ENCODE results near the gene KPNA2.
"Not testable (repeated sequence)": the region's sequence is repeated elsewhere in the genome, so short reads cannot be mapped to it uniquely, and the experiment has no call there.

Gene KPNA2

DNA sequence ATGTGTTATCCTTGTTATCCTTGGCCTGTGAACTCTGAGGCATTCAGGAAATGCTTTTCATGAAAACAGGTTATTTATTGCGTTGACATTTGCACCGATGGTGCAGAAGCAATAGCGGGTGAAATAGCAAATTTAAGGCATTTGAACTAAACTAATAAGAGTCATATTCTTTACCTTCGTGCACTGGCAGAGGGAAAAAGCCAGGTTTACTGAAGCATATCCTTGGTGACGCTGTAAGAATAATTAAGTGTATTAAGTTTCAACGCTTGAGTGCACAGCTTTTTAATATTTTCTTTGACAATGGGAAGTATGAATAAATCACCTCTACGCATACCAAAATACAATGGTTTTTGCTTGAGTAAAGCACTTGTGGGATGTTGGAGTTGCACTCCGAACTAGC lies 13.6 kb upstream of the KPNA2 start:
- Histone ChIP-seq H2BK15ac (ENCODE audit: low read length) (no peak overlapping the region), H3K4me3 (ENCODE audit: low read length in 2 of 2) (no peak overlapping the region), H3K79me1 (ENCODE audit: low read depth, low read length) (no peaks in the 10 kb centered on the region), H3K27ac (replicated peaks; ENCODE audit: low read length) (no peak overlapping the region), H2BK12ac (ENCODE audit: low read length) (no peak overlapping the region), H4K91ac (ENCODE audit: low read depth, low read length, poor library complexity) (no peak overlapping the region), H3K9me3 (replicated peaks in 1 of 2; ENCODE audit: control insufficient read depth in 2 of 2, insufficient read depth in 1 of 2, low read depth in 1 of 2, low read length in 2 of 2) (no peaks in the 10 kb centered on the region), H3K4me2 (ENCODE audit: insufficient read depth, low read length, poor library complexity, severe bottlenecking) (no peak overlapping the region), H2BK5ac (ENCODE audit: low read length) (no peak overlapping the region), H3K14ac (ENCODE audit: low read length) (no peak overlapping the region), H3K36me3 (replicated peaks in 1 of 2; ENCODE audit: control insufficient read depth in 2 of 2, insufficient read depth in 2 of 2, low read length in 2 of 2) (no peaks in the 10 kb centered on the region), H2AK5ac (ENCODE audit: low read depth, low read length) (no peak overlapping the region), H3K27me3 (ENCODE audit: control insufficient read depth in 3 of 3, insufficient read depth in 3 of 3, low read depth in 1 of 3, low read length in 3 of 3) (no peaks in the 10 kb centered on the region), H3K18ac (ENCODE audit: low read length) (no peak overlapping the region), H4K8ac (ENCODE audit: low read depth, low read length) (no peak overlapping the region), H3K4me1 (ENCODE audit: control insufficient read depth in 2 of 2, insufficient read depth in 1 of 2, low read depth in 1 of 2, low read length in 2 of 2) (no peaks in the 10 kb centered on the region), H3K9ac (ENCODE audit: low read depth, low read length, poor library complexity) (no peak overlapping the region), H2AFZ (ENCODE audit: low read length) (no peak overlapping the region), H3K23ac (ENCODE audit: low read depth, low read length, poor library complexity) (no peak overlapping the region), H3K4ac (ENCODE audit: low read length) (no peak overlapping the region), H2BK120ac (ENCODE audit: low read depth, low read length) (no peak overlapping the region)
- no CpG with 5 or more reads among the region's 8 CpGs for WGBS, 2 donors (ENCODE audit: extremely low coverage in 2 of 2, insufficient read length in 2 of 2, insufficient replicate concordance in 1 of 2)
- DNase-seq (ENCODE audit: low spot score) = no peak

DNA sequence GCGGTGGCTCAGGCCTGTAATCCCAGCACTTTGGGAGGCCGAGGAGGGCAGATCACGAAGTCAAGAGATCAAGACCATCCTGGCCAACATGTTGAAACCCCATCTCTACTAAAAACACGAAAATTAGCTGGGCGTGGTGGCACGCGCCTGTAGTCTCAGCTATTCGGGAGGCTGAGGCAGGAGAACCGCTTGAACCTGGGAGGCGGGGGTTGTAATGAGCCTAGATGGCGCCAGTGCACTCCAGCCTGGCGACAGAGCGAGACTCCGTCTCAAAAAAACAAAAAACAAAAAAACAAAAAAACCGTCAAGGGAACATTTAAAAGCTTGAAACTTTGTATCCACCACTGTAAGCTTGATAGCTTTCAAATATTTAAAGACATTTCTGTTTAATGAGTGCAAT lies 13.0 kb upstream of the KPNA2 start:
- not testable (repeated sequence) for H3K4ac ChIP-seq (ENCODE audit: low read length); H3K9me3 ChIP-seq (replicated peaks in 1 of 2; ENCODE audit: control insufficient read depth in 2 of 2, insufficient read depth in 1 of 2, low read depth in 1 of 2, low read length in 2 of 2); H2BK120ac ChIP-seq (ENCODE audit: low read depth, low read length); H3K4me1 ChIP-seq (ENCODE audit: control insufficient read depth in 2 of 2, insufficient read depth in 1 of 2, low read depth in 1 of 2, low read length in 2 of 2); H2BK5ac ChIP-seq (ENCODE audit: low read length); H3K27ac ChIP-seq (replicated peaks; ENCODE audit: low read length); H2AK5ac ChIP-seq (ENCODE audit: low read depth, low read length); H3K4me3 ChIP-seq (ENCODE audit: low read length in 2 of 2); H3K18ac ChIP-seq (ENCODE audit: low read length); H3K9ac ChIP-seq (ENCODE audit: low read depth, low read length, poor library complexity); H3K36me3 ChIP-seq (replicated peaks in 1 of 2; ENCODE audit: control insufficient read depth in 2 of 2, insufficient read depth in 2 of 2, low read length in 2 of 2); H3K23ac ChIP-seq (ENCODE audit: low read depth, low read length, poor library complexity); H2BK15ac ChIP-seq (ENCODE audit: low read length); H3K27me3 ChIP-seq (ENCODE audit: control insufficient read depth in 3 of 3, insufficient read depth in 3 of 3, low read depth in 1 of 3, low read length in 3 of 3); H4K8ac ChIP-seq (ENCODE audit: low read depth, low read length); H2AFZ ChIP-seq (ENCODE audit: low read length); H2BK12ac ChIP-seq (ENCODE audit: low read length); DNase-seq (ENCODE audit: low spot score); H4K91ac ChIP-seq (ENCODE audit: low read depth, low read length, poor library complexity); H3K4me2 ChIP-seq (ENCODE audit: insufficient read depth, low read length, poor library complexity, severe bottlenecking); H3K14ac ChIP-seq (ENCODE audit: low read length); H3K79me1 ChIP-seq (ENCODE audit: low read depth, low read length)
- no CpG with 5 or more reads among the region's 15 CpGs for WGBS, 2 donors (ENCODE audit: extremely low coverage in 2 of 2, insufficient read length in 2 of 2, insufficient replicate concordance in 1 of 2)

DNA sequence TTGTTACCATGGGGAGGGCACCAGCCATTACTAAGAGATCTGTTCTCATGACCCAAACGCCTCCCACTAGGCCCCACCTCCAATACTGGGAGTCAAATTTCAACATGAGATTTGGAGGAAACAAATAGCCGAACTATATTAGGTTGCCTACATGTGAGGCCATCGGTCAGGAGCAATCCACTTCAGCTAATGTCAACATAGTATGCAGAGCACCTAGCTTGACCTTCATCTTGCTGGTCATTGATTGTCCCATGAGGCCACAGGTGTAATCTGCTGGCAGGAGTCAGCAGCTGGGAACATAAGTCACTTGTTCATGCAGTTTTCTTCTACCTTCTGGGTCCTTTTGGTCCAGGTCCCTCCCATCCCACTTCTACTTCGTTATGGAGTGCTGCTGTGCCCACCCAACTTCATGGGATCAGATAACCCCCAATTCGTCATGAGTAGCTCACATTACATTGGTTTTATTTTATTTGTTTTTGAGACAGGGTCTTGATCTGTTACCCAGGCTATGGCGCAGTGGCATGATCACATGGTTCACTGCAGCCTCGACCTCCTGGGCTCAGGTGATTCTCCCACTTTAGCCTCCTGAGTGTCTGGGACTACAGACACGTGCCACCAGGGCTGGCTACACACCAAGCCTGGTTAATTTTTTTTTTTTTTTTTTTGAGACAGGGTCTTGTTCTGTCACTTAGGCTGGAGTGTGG lies 5.9 kb upstream of the KPNA2 start:
- WGBS, 2 donors (ENCODE audit: extremely low coverage in 2 of 2, insufficient read length in 2 of 2, insufficient replicate concordance in 1 of 2) = no CpG with 5 or more reads among the region's 8 CpGs

DNA sequence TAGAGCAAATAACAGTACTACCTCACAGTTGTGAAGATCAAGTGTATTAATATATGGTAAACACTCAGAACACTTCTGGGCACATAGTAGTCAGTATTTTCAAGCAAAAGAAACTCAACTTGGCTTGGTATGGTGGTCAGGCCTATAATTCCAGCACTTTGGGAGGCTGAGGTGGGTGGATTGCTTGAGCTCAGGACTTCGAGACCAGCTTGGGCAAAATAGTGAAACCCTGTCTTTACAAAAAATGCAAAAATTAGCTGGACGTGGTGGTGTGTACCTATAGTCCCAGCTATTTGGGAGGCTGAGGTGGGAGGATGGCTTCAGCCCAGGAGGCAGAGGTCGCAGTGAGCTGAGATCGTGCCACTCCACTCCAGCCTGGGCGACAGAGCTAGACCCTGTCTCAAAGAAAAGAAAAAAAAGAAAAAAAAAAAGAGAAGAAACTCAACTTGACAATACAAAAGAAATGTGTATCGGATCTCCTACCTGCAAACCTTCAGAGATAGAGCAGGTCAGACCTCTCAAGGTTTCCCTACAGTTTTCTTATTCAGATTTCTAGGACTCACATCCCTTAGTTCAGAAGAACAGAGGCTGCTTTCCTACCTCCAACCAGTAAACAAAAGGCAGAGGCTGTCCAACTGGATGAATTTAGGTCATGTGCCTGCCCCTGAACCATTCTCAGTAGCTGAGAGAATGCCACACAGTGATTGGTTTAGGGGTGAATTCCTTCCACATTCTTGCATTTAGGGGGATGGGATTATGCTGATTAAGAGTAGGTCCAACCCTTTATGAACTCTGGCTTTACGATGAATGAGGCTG lies 1.7 kb upstream of the KPNA2 start:
- no peak overlapping the region for H2AK5ac ChIP-seq (ENCODE audit: low read depth, low read length)
- peak overlapping the region; percentile 90 for H3K27ac ChIP-seq (replicated peaks; ENCODE audit: low read length)
- peak overlapping the region in 1 of 2 donors; percentile 18 for H3K4me3 ChIP-seq (ENCODE audit: low read length in 2 of 2)
- H2BK12ac ChIP-seq (ENCODE audit: low read length) = no peak overlapping the region
- H3K27me3 ChIP-seq (ENCODE audit: control insufficient read depth in 3 of 3, insufficient read depth in 3 of 3, low read depth in 1 of 3, low read length in 3 of 3) = no peaks in the 10 kb centered on the region
- H3K9me3 ChIP-seq (replicated peaks in 1 of 2; ENCODE audit: control insufficient read depth in 2 of 2, insufficient read depth in 1 of 2, low read depth in 1 of 2, low read length in 2 of 2) = no peaks in the 10 kb centered on the region
- no peak overlapping the region for H3K4ac ChIP-seq (ENCODE audit: low read length)
- no peak overlapping the region for H4K91ac ChIP-seq (ENCODE audit: low read depth, low read length, poor library complexity)
- no peak overlapping the region for H2BK15ac ChIP-seq (ENCODE audit: low read length)
- no peaks in the 10 kb centered on the region for H3K79me1 ChIP-seq (ENCODE audit: low read depth, low read length)
- H3K36me3 ChIP-seq (replicated peaks in 1 of 2; ENCODE audit: control insufficient read depth in 2 of 2, insufficient read depth in 2 of 2, low read length in 2 of 2) = peaks cover 14 to 26% of the 10 kb centered on the region in 2 donors
- peaks cover 6 to 10% of the 10 kb centered on the region in 2 donors for H3K4me1 ChIP-seq (ENCODE audit: control insufficient read depth in 2 of 2, insufficient read depth in 1 of 2, low read depth in 1 of 2, low read length in 2 of 2)
- no peak overlapping the region for H3K9ac ChIP-seq (ENCODE audit: low read depth, low read length, poor library complexity)
- H4K8ac ChIP-seq (ENCODE audit: low read depth, low read length) = no peak overlapping the region
- no peak overlapping the region for H2BK120ac ChIP-seq (ENCODE audit: low read depth, low read length)
- no peak overlapping the region for H3K18ac ChIP-seq (ENCODE audit: low read length)
- H2BK5ac ChIP-seq (ENCODE audit: low read length) = no peak overlapping the region
- WGBS, 2 donors (ENCODE audit: extremely low coverage in 2 of 2, insufficient read length in 2 of 2, insufficient replicate concordance in 1 of 2) = no CpG with 5 or more reads among the region's 7 CpGs
- H3K23ac ChIP-seq (ENCODE audit: low read depth, low read length, poor library complexity) = no peak overlapping the region
- H3K14ac ChIP-seq (ENCODE audit: low read length) = no peak overlapping the region
- H3K4me2 ChIP-seq (ENCODE audit: insufficient read depth, low read length, poor library complexity, severe bottlenecking) = no peak overlapping the region
- H2AFZ ChIP-seq (ENCODE audit: low read length) = peak overlapping the region; percentile 27
- DNase-seq (ENCODE audit: low spot score) = peak; percentile 88

More for the DNA sequence above, 5.9 kb upstream of the KPNA2 start:
- no peaks in the 10 kb centered on the region for H3K9me3 ChIP-seq (replicated peaks in 1 of 2; ENCODE audit: control insufficient read depth in 2 of 2, insufficient read depth in 1 of 2, low read depth in 1 of 2, low read length in 2 of 2)
- no peak overlapping the region for H2AK5ac ChIP-seq (ENCODE audit: low read depth, low read length)
- H2BK12ac ChIP-seq (ENCODE audit: low read length) = no peak overlapping the region
- no peaks in the 10 kb centered on the region for H3K36me3 ChIP-seq (replicated peaks in 1 of 2; ENCODE audit: control insufficient read depth in 2 of 2, insufficient read depth in 2 of 2, low read length in 2 of 2)
- no peak overlapping the region for H3K9ac ChIP-seq (ENCODE audit: low read depth, low read length, poor library complexity)
- H3K27ac ChIP-seq (replicated peaks; ENCODE audit: low read length) = no peak overlapping the region
- no peaks in the 10 kb centered on the region for H3K79me1 ChIP-seq (ENCODE audit: low read depth, low read length)
- no peak overlapping the region for H2BK5ac ChIP-seq (ENCODE audit: low read length)
- no peak overlapping the region for H3K14ac ChIP-seq (ENCODE audit: low read length)
- peak overlapping the region; percentile 19 for H2BK15ac ChIP-seq (ENCODE audit: low read length)
- H3K27me3 ChIP-seq (ENCODE audit: control insufficient read depth in 3 of 3, insufficient read depth in 3 of 3, low read depth in 1 of 3, low read length in 3 of 3) = no peaks in the 10 kb centered on the region
- H2AFZ ChIP-seq (ENCODE audit: low read length) = peak overlapping the region; percentile 42
- no peak overlapping the region for H3K18ac ChIP-seq (ENCODE audit: low read length)
- no peak overlapping the region for H3K4ac ChIP-seq (ENCODE audit: low read length)
- no peak overlapping the region for H4K8ac ChIP-seq (ENCODE audit: low read depth, low read length)
- H4K91ac ChIP-seq (ENCODE audit: low read depth, low read length, poor library complexity) = no peak overlapping the region
- H3K23ac ChIP-seq (ENCODE audit: low read depth, low read length, poor library complexity) = no peak overlapping the region
- H3K4me2 ChIP-seq (ENCODE audit: insufficient read depth, low read length, poor library complexity, severe bottlenecking) = no peak overlapping the region
- H3K4me1 ChIP-seq (ENCODE audit: control insufficient read depth in 2 of 2, insufficient read depth in 1 of 2, low read depth in 1 of 2, low read length in 2 of 2) = peaks cover 0 to 6% of the 10 kb centered on the region in 2 donors
- no peak overlapping the region for H2BK120ac ChIP-seq (ENCODE audit: low read depth, low read length)
- DNase-seq (ENCODE audit: low spot score) = no peak
- H3K4me3 ChIP-seq (ENCODE audit: low read length in 2 of 2) = no peak overlapping the region

All from neuronal stem cell (in vitro differentiated cells).